Fibroblast of the aortic adventitia (primary cell): ENCODE data around the gene ST8SIA1. TPM values are rescaled to one million over a fixed set of nuclear protein-coding genes. Genes with fewer than 3 reads are reported as not detected.

Source experiments
- DNase-seq: peaks from one replicate; pipeline ENCODE4 v3.0.0-alpha.2; 2010; ENCODE audit warnings: low read depth
- H3K4me3 ChIP-seq: 2 replicates; pipeline ENCODE4 v1.5.1; 2011; ENCODE audit warnings: low read depth, mild to moderate bottlenecking, control low read depth, low read length, moderate library complexity
- CTCF ChIP-seq: IDR thresholded peaks from 2 replicates; pipeline ENCODE4 v1.5.1; 2011; ENCODE audit warnings: mild to moderate bottlenecking, low read length, control low read depth, inconsistent platforms; ENCODE audit not compliant: insufficient read depth
- total RNA-seq: library from RNA; depleted of rRNA; stranded (reverse); fragments of >200 nt; gene quantifications from 2 replicates; pipeline ENCODE4 v1.2.3, GENCODE V29; 2012; ENCODE audit warnings: low replicate concordance

The ST8SIA1 gene
- total RNA-seq, 1 donor, result 13.7 TPM

- DNase-seq, result no peak
- TF ChIP-seq CTCF, result no peak
- no peak overlapping the region for H3K4me3 ChIP-seq
Observed at GRCh38 chr12:22366181-22366580, 31.7 kb upstream of the ST8SIA1 start.

- no peak for DNase-seq
- no peak overlapping the region for H3K4me3 ChIP-seq
- no peak for TF ChIP-seq CTCF
Observed at GRCh38 chr12:22361785-22362184, 27.3 kb upstream of the ST8SIA1 start.

- DNase-seq, result no peak
- H3K4me3 ChIP-seq, result no peak overlapping the region
- no peak for TF ChIP-seq CTCF
Observed at GRCh38 chr12:22360774-22361173, 26.3 kb upstream of the ST8SIA1 start.

- H3K4me3 ChIP-seq, result no peak overlapping the region
- no peak for DNase-seq
- no peak for TF ChIP-seq CTCF
Observed at GRCh38 chr12:22357531-22357930, 23.0 kb upstream of the ST8SIA1 start.

GRCh38 chr12:22356231-22356630, 21.7 kb upstream of the ST8SIA1 start:
- H3K4me3 ChIP-seq, result no peak overlapping the region
- DNase-seq, result no peak
- TF ChIP-seq CTCF, result no peak

GRCh38 chr12:22355011-22355580, 20.6 kb upstream of the ST8SIA1 start:
- no peak overlapping the region for H3K4me3 ChIP-seq
- TF ChIP-seq CTCF, result no peak
- DNase-seq, result no peak
